ENCODE results near the gene KRTAP10-4. TPM values are rescaled to one million over a fixed set of nuclear protein-coding genes. Genes with fewer than 3 reads are reported as not detected.

Gene KRTAP10-4
- total RNA-seq, 2 experiments from 2014 or later, result not detected

DNA sequence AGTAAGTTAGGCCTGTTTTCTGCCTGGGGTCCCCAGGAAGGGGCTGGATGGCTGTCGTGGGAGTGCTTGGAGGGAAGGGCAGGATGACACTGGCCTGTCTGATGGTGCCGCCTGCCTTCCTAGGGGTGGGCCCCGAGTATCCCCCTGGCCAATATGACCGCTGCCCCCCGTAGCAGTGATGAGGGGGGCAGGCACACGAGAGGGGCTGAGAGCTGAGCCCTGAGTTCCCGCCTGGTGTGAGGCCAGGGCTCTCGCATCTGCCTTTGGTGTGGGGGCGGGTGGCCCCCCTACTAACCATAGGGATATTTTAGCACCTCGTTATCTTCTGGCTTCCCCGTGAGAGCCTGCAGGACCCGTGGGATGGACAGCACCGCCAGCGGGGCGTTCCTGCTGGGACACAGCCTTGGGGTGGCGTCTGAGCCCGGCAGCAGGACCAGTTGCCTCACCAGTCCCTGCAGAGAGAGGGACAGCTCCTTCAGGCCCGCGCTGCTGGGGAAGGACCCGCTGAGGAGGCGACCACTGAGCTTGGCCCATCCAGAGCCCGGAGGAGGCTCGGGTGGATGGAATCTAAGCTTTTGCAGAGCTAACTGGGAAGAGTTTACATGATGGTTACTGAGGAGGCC is 43.9 kb upstream of the KRTAP10-4 start:
- H4K20me1 ChIP-seq (ENCODE audit: insufficient read depth, low read length), result no peaks in the 10 kb centered on the region
- BruUV-seq (replicated peaks), result no TSS peak
- CTCF ChIA-PET (ENCODE audit: unreplicated experiment), result interaction anchor here (0.5 kb wide), 1 partner anchor 71 kb away, joined by 3 read pairs; no protein-coding TSS in a partner anchor
- no peak for DNase-seq (ENCODE audit: low spot score)
- intact Hi-C loops (cut with micrococcal nuclease; ENCODE audit: unreplicated experiment), result no loop called here
- H3K9me3 ChIP-seq (ENCODE audit: low read length), result no peaks in the 10 kb centered on the region
- H3K9me2 ChIP-seq (ENCODE audit: insufficient read depth, low read length), result no peaks in the 10 kb centered on the region
- no peak overlapping the region for H3K4me2 ChIP-seq (ENCODE audit: low read length)
- H3K4me1 ChIP-seq (ENCODE audit: insufficient read depth, low read length, poor library complexity, severe bottlenecking), result no peaks in the 10 kb centered on the region
- POLR2A ChIA-PET, result no interaction called here
- no peak for TF ChIP-seq EZH2phosphoT487 (IDR thresholded peaks at IDR 0.05; ENCODE audit: borderline replicate concordance, low read depth, low read length)
- TF ChIP-seq, protein P1, sequence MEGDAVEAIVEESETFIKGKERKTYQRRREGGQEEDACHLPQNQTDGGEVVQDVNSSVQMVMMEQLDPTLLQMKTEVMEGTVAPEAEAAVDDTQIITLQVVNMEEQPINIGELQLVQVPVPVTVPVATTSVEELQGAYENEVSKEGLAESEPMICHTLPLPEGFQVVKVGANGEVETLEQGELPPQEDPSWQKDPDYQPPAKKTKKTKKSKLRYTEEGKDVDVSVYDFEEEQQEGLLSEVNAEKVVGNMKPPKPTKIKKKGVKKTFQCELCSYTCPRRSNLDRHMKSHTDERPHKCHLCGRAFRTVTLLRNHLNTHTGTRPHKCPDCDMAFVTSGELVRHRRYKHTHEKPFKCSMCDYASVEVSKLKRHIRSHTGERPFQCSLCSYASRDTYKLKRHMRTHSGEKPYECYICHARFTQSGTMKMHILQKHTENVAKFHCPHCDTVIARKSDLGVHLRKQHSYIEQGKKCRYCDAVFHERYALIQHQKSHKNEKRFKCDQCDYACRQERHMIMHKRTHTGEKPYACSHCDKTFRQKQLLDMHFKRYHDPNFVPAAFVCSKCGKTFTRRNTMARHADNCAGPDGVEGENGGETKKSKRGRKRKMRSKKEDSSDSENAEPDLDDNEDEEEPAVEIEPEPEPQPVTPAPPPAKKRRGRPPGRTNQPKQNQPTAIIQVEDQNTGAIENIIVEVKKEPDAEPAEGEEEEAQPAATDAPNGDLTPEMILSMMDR (conservative IDR thresholded peaks at IDR 0.05; ENCODE audit: low read length), result no peak
- H3K79me2 ChIP-seq (ENCODE audit: insufficient read depth, low read depth, low read length), result no peaks in the 10 kb centered on the region
- H3K36me3 ChIP-seq (ENCODE audit: insufficient read depth, low read length), result no peaks in the 10 kb centered on the region
- H2AFZ ChIP-seq (ENCODE audit: low read length), result no peak overlapping the region
- H3K4me3 ChIP-seq (ENCODE audit: low read depth, low read length, poor library complexity, severe bottlenecking), result no peak overlapping the region
- no peak overlapping the region for H3K27ac ChIP-seq (ENCODE audit: low read depth, low read length, poor library complexity, severe bottlenecking)

DNA sequence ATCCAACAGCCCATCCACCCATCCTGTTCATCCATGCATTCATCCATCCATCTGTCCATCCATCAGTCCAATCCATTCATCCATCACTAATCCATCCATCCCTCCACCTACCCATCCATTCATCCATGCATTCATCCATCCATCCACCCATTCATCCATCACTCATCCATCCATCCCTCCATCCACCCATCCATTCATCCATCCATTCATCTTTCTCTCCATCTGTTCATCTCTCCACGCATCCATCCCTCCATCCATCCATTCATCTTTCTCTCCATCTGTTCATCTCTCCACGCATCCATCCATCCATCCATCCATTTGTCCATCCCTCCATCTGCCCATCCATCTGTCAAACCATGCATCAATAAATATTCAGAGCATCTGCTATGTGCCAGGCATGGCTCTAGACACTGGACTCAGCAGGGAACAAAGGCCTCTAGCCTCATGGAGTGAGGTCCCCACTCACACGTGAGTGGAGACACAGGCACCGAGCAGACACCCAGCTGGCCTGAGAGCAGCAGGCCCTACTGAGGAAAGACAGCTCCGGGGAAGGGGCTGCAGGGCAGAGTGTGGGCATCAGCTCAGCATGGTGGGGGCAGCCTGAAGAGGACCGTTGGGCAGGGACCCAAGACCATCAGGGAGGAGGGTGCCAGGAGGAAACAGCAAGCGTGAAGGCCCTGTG is 43.2 kb upstream of the KRTAP10-4 start:
- no TSS peak for BruUV-seq (replicated peaks)
- H3K79me2 ChIP-seq (ENCODE audit: insufficient read depth, low read depth, low read length), result no peaks in the 10 kb centered on the region
- intact Hi-C loops (cut with micrococcal nuclease; ENCODE audit: unreplicated experiment), result no loop called here
- DNase-seq (ENCODE audit: low spot score), result no peak
- no peaks in the 10 kb centered on the region for H3K36me3 ChIP-seq (ENCODE audit: insufficient read depth, low read length)
- H3K4me2 ChIP-seq (ENCODE audit: low read length), result no peak overlapping the region
- no peak overlapping the region for H3K27ac ChIP-seq (ENCODE audit: low read depth, low read length, poor library complexity, severe bottlenecking)
- no peaks in the 10 kb centered on the region for H3K9me2 ChIP-seq (ENCODE audit: insufficient read depth, low read length)
- no peaks in the 10 kb centered on the region for H3K9me3 ChIP-seq (ENCODE audit: low read length)
- TF ChIP-seq, protein P1 (conservative IDR thresholded peaks at IDR 0.05; ENCODE audit: low read length), result no peak
- TF ChIP-seq EZH2phosphoT487 (IDR thresholded peaks at IDR 0.05; ENCODE audit: borderline replicate concordance, low read depth, low read length), result no peak
- no peak overlapping the region for H3K4me3 ChIP-seq (ENCODE audit: low read depth, low read length, poor library complexity, severe bottlenecking)
- ChIA-PET POLR2A (no interaction called here), CTCF (ENCODE audit: unreplicated experiment) (interaction anchor here (0.5 kb wide), 1 partner anchor 71 kb away, joined by 3 read pairs; no protein-coding TSS in a partner anchor)
- no peaks in the 10 kb centered on the region for H3K4me1 ChIP-seq (ENCODE audit: insufficient read depth, low read length, poor library complexity, severe bottlenecking)
- no peaks in the 10 kb centered on the region for H4K20me1 ChIP-seq (ENCODE audit: insufficient read depth, low read length)
- no peak overlapping the region for H2AFZ ChIP-seq (ENCODE audit: low read length)

All from OCI-LY7 (cell line).